NCI-H774 (cell line): ENCODE data around the gene APBB3.

ENCODE experiments used
- DNase-seq: peaks from one replicate; lab custom pipeline; 2025; lab: John Stamatoyannopoulos, UW

APBB3 gene

GRCh38 chr5:140553657-140554056 is 10.7 kb downstream of the APBB3 start:
- DNase-seq: no peak

- DNase-seq: no peak
These were observed 12.5 kb downstream of the APBB3 start for GRCh38 chr5:140551872-140552271.

- DNase-seq: no peak
These were observed 14.0 kb downstream of the APBB3 start for GRCh38 chr5:140550147-140551079.

- DNase-seq: no peak
These were observed 14.9 kb downstream of the APBB3 start for GRCh38 chr5:140549237-140550144.

- DNase-seq: no peak
These were observed 15.6 kb downstream of the APBB3 start for GRCh38 chr5:140548791-140549190.

- DNase-seq: no peak
These were observed 16.1 kb downstream of the APBB3 start for GRCh38 chr5:140548300-140548688.

- peak; percentile 89 for DNase-seq
These were observed 16.7 kb downstream of the APBB3 start, which contains the start of gene EIF4EBP3 for GRCh38 chr5:140547508-140548299. TSS of gene EIF4EBP3 (plus strand) at chr5:140547662. CDS start at chr5:140547738, 76 bp downstream.

GRCh38 chr5:140546851-140547507 is 17.4 kb downstream of the APBB3 start:
- no peak for DNase-seq

- no peak for DNase-seq
These were observed 18.8 kb downstream of the APBB3 start for GRCh38 chr5:140545606-140546005.

GRCh38 chr5:140544986-140545385 is 19.4 kb downstream of the APBB3 start:
- no peak for DNase-seq

GRCh38 chr5:140542972-140543371 is 21.4 kb downstream of the APBB3 start:
- no peak for DNase-seq

GRCh38 chr5:140540227-140540626 is 24.2 kb downstream of the APBB3 start:
- DNase-seq: no peak

- DNase-seq: no peak
These were observed 40.4 kb downstream of the APBB3 start for GRCh38 chr5:140524003-140524402.

- DNase-seq: no peak
These were observed 51.3 kb downstream of the APBB3 start for GRCh38 chr5:140513124-140513523.

- DNase-seq: no peak
These were observed 54.5 kb downstream of the APBB3 start for GRCh38 chr5:140509898-140510297.
